Trophoblast cell (in vitro differentiated cells and primary cell): Measurements from ENCODE around the gene ZFAND2B.

Source experiments
- DNase-seq, 2 donors: peaks; one replicate each; pipeline ENCODE4 v3.0.0-alpha.2; 2016
- H2AFZ ChIP-seq: 2 replicates; pipeline ENCODE4 v1.6.1; 2013; ENCODE audit warnings: low read length, moderate library complexity, mild to moderate bottlenecking; ENCODE audit not compliant: insufficient read depth, poor library complexity
- H2AK5ac ChIP-seq: 2 replicates; pipeline ENCODE4 v1.6.1; 2013; ENCODE audit warnings: mild to moderate bottlenecking, low read length
- H2BK120ac ChIP-seq: 2 replicates; pipeline ENCODE4 v1.6.1; 2013; ENCODE audit warnings: low read length, mild to moderate bottlenecking, moderate library complexity; ENCODE audit not compliant: insufficient read depth, poor library complexity
- H2BK12ac ChIP-seq: 2 replicates; pipeline ENCODE4 v1.6.1; 2013; ENCODE audit warnings: mild to moderate bottlenecking, low read length, moderate library complexity
- H2BK5ac ChIP-seq: 2 replicates; pipeline ENCODE4 v1.6.1; 2013; ENCODE audit warnings: low read length, low read depth, moderate library complexity, mild to moderate bottlenecking; ENCODE audit not compliant: poor library complexity
- H3K14ac ChIP-seq: 2 replicates; pipeline ENCODE4 v1.6.1; 2013; ENCODE audit warnings: mild to moderate bottlenecking, low read length
- H3K18ac ChIP-seq: 2 replicates; pipeline ENCODE4 v1.6.1; 2013; ENCODE audit warnings: mild to moderate bottlenecking, low read length
- H3K23ac ChIP-seq: 2 replicates; pipeline ENCODE4 v1.6.1; 2013; ENCODE audit warnings: low read length
- H3K27ac ChIP-seq: 2 replicates; pipeline ENCODE4 v1.5.1; 2013; ENCODE audit warnings: low read depth, mild to moderate bottlenecking, inconsistent platforms, low read length, moderate library complexity
- H3K27me3 ChIP-seq: 2 replicates; pipeline ENCODE4 v1.6.1; 2013; ENCODE audit warnings: inconsistent platforms, mild to moderate bottlenecking, low read length, moderate library complexity; ENCODE audit not compliant: insufficient read depth
- H3K36me3 ChIP-seq, 2 experiments: 1 replicate in 1 of 2; 2 replicates in 1 of 2; pipeline ENCODE4 v1.6.1; 2013; ENCODE audit warnings: low read length in 2 of 2, mild to moderate bottlenecking in 2 of 2, moderate library complexity in 1 of 2; ENCODE audit not compliant: insufficient read depth in 2 of 2, control insufficient read depth in 1 of 2
- H3K4ac ChIP-seq: 2 replicates; pipeline ENCODE4 v1.6.1; 2013; ENCODE audit warnings: low read depth, mild to moderate bottlenecking, low read length, moderate library complexity
- H3K4me1 ChIP-seq, 2 experiments: 1 replicate in 1 of 2; 2 replicates in 1 of 2; pipeline ENCODE4 v1.6.1; 2013; ENCODE audit warnings: low read length in 2 of 2, mild to moderate bottlenecking in 2 of 2, moderate library complexity in 1 of 2; ENCODE audit not compliant: insufficient read depth in 2 of 2, control insufficient read depth in 1 of 2
- H3K4me2 ChIP-seq: 2 replicates; pipeline ENCODE4 v1.6.1; 2013; ENCODE audit warnings: inconsistent platforms, mild to moderate bottlenecking, low read length, moderate library complexity
- H3K4me3 ChIP-seq: 2 replicates; pipeline ENCODE4 v1.5.1; 2013; ENCODE audit warnings: mild to moderate bottlenecking, low read depth, low read length, inconsistent platforms
- H3K79me1 ChIP-seq: one replicate; pipeline ENCODE4 v1.6.1; 2013; ENCODE audit warnings: low read length
- H3K79me2 ChIP-seq: 2 replicates; pipeline ENCODE4 v1.6.1; 2013; ENCODE audit warnings: low read length, mild to moderate bottlenecking; ENCODE audit not compliant: control insufficient read depth, insufficient read depth, poor library complexity
- H3K9ac ChIP-seq: 2 replicates; pipeline ENCODE4 v1.6.1; 2013; ENCODE audit warnings: mild to moderate bottlenecking, low read length
- H3K9me3 ChIP-seq: 2 replicates; pipeline ENCODE4 v1.6.1; 2013; ENCODE audit warnings: low read depth, mild to moderate bottlenecking, control low read depth, inconsistent platforms, low read length; ENCODE audit not compliant: insufficient read depth
- H4K12ac ChIP-seq: 2 replicates; pipeline ENCODE4 v1.6.1; 2013; ENCODE audit warnings: low read depth, mild to moderate bottlenecking, low read length, moderate library complexity
- H4K8ac ChIP-seq: 2 replicates; pipeline ENCODE4 v1.6.1; 2013; ENCODE audit warnings: low read depth, mild to moderate bottlenecking, low read length, moderate library complexity
- H4K91ac ChIP-seq: one replicate; pipeline ENCODE4 v1.6.1; 2013; ENCODE audit warnings: low read depth, mild to moderate bottlenecking, low read length, moderate library complexity
- WGBS: extraction: QIAGEN DNeasy Blood & Tissue Kit; methylation state at CpG from one replicate; pipeline ENCODE4 v1.1.7; 2013; ENCODE audit warnings: missing lambda C conversion rate; ENCODE audit not compliant: insufficient read length, insufficient coverage; ENCODE audit errors: extremely low coverage; 5-methylcytosine and 5-hydroxymethylcytosine counted together

ZFAND2B gene

GRCh38 chr2:219159771-219160185 lies 46.8 kb upstream of the ZFAND2B start:
- Histone ChIP-seq H3K27me3 (no peaks in the 10 kb centered on the region), H2AFZ (peak overlapping the region; percentile 45), H2BK5ac (no peak overlapping the region), H3K14ac (no peak overlapping the region), H3K4me3 (no peak overlapping the region), H3K79me1 (peaks cover 4% of the 10 kb centered on the region), H3K4me2 (peak overlapping the region; percentile 79), H3K4ac (no peak overlapping the region), H3K36me3 (peaks cover 2 to 5% of the 10 kb centered on the region in 2 experiments), H3K79me2 (peaks cover 2% of the 10 kb centered on the region), H2AK5ac (no peak overlapping the region), H2BK12ac (no peak overlapping the region), H3K18ac (no peak overlapping the region), H2BK120ac (no peak overlapping the region), H3K23ac (no peak overlapping the region), H3K27ac (no peak overlapping the region), H3K4me1 (peaks cover 0 to 9% of the 10 kb centered on the region in 2 experiments), H3K9me3 (no peaks in the 10 kb centered on the region), H4K8ac (peak overlapping the region; percentile 53), H4K91ac (no peak overlapping the region), H3K9ac (no peak overlapping the region), H4K12ac (peak overlapping the region; percentile 26)
- DNase-seq = no peak
- no CpG with 5 or more reads among the region's 18 CpGs for WGBS

GRCh38 chr2:219160186-219161017 lies 46.2 kb upstream of the ZFAND2B start, which contains the start of gene NHEJ1:
TSS of gene NHEJ1 (minus strand) at chr2:219160815. CDS start at chr2:219158362, 2,453 bp downstream.
- peak within 1 kb of the TSS; percentile 84 for H2BK120ac ChIP-seq
- H3K4me2 ChIP-seq = peak within 1 kb of the TSS; percentile 79
- peak within 1 kb of the TSS; percentile 71 for H2BK5ac ChIP-seq
- peak within 1 kb of the TSS; percentile 63 for H3K9ac ChIP-seq
- peaks cover 2 to 5% of the 10 kb centered on the region in 2 experiments for H3K36me3 ChIP-seq
- H3K79me2 ChIP-seq = peaks cover 2% of the 10 kb centered on the region
- H3K27me3 ChIP-seq = no peaks in the 10 kb centered on the region
- H3K79me1 ChIP-seq = peaks cover 4% of the 10 kb centered on the region
- peak within 1 kb of the TSS; percentile 95 for H4K8ac ChIP-seq
- peak within 1 kb of the TSS; percentile 94 for H2AFZ ChIP-seq
- no peak within 1 kb of the TSS for H3K23ac ChIP-seq
- no peak within 1 kb of the TSS for H2BK12ac ChIP-seq
- peak within 1 kb of the TSS; percentile 95 for H3K14ac ChIP-seq
- peak within 1 kb of the TSS; percentile 74 for H3K4me3 ChIP-seq
- WGBS = no CpG with 5 or more reads among the region's 70 CpGs
- H4K12ac ChIP-seq = peak within 1 kb of the TSS; percentile 88
- H3K9me3 ChIP-seq = no peaks in the 10 kb centered on the region
- no peak within 1 kb of the TSS for H2AK5ac ChIP-seq
- peak within 1 kb of the TSS; percentile 86 for H3K27ac ChIP-seq
- peaks cover 0 to 9% of the 10 kb centered on the region in 2 experiments for H3K4me1 ChIP-seq
- H4K91ac ChIP-seq = peak within 1 kb of the TSS; percentile 86
- H3K4ac ChIP-seq = peak within 1 kb of the TSS; percentile 22
- H3K18ac ChIP-seq = peak within 1 kb of the TSS; percentile 86
- peak; percentile 85 to 92 for DNase-seq

GRCh38 chr2:219161097-219161496 lies 45.5 kb upstream of the ZFAND2B start:
- no CpG with 5 or more reads among the region's 4 CpGs for WGBS
- no peak overlapping the region for H3K9ac ChIP-seq
- H2BK120ac ChIP-seq = no peak overlapping the region
- H4K8ac ChIP-seq = no peak overlapping the region
- H3K4me1 ChIP-seq = peaks cover 0 to 9% of the 10 kb centered on the region in 2 experiments
- no peaks in the 10 kb centered on the region for H3K27me3 ChIP-seq
- no peak overlapping the region for H2BK5ac ChIP-seq
- H4K91ac ChIP-seq = no peak overlapping the region
- peaks cover 4% of the 10 kb centered on the region for H3K79me1 ChIP-seq
- DNase-seq = no peak
- H3K27ac ChIP-seq = no peak overlapping the region
- peaks cover 2 to 5% of the 10 kb centered on the region in 2 experiments for H3K36me3 ChIP-seq
- H3K4ac ChIP-seq = no peak overlapping the region
- no peaks in the 10 kb centered on the region for H3K9me3 ChIP-seq
- H3K14ac ChIP-seq = no peak overlapping the region
- H3K18ac ChIP-seq = no peak overlapping the region
- H4K12ac ChIP-seq = no peak overlapping the region
- no peak overlapping the region for H3K23ac ChIP-seq
- H3K79me2 ChIP-seq = peaks cover 2% of the 10 kb centered on the region
- H2AK5ac ChIP-seq = no peak overlapping the region
- peak overlapping the region; percentile 79 for H3K4me2 ChIP-seq
- H3K4me3 ChIP-seq = no peak overlapping the region
- H2AFZ ChIP-seq = no peak overlapping the region
- H2BK12ac ChIP-seq = no peak overlapping the region

GRCh38 chr2:219163156-219163555 lies 43.4 kb upstream of the ZFAND2B start:
- Histone ChIP-seq H3K36me3 (no peaks in the 10 kb centered on the region), H3K4me1 (peaks cover 0 to 9% of the 10 kb centered on the region in 2 experiments), H4K91ac (no peak overlapping the region), H3K9ac (no peak overlapping the region), H2BK12ac (no peak overlapping the region), H3K18ac (no peak overlapping the region), H3K9me3 (no peaks in the 10 kb centered on the region), H3K79me1 (peaks cover 4% of the 10 kb centered on the region), H2BK120ac (no peak overlapping the region), H2BK5ac (no peak overlapping the region), H3K23ac (no peak overlapping the region), H2AFZ (no peak overlapping the region), H4K12ac (no peak overlapping the region), H2AK5ac (no peak overlapping the region), H3K14ac (no peak overlapping the region), H3K27me3 (no peaks in the 10 kb centered on the region), H3K4ac (no peak overlapping the region), H3K27ac (no peak overlapping the region), H4K8ac (no peak overlapping the region), H3K4me2 (no peak overlapping the region), H3K4me3 (no peak overlapping the region), H3K79me2 (peaks cover 2% of the 10 kb centered on the region)
- WGBS = no CpG with 5 or more reads among the region's 6 CpGs
- no peak for DNase-seq
